B cell (primary cell): ENCODE measurements around the gene RASGRP2.

ENCODE experiments used
- CTCF ChIP-seq: fragments of 200-600 bp; IDR thresholded peaks from one replicate; pipeline ENCODE4 v1.8.0; 2022; ENCODE audit warnings: antibody characterized with exemption, mild to moderate bottlenecking
- EZH2 ChIP-seq: IDR thresholded peaks from 2 replicates; pipeline ENCODE4 v1.6.1; 2012; ENCODE audit warnings: borderline replicate concordance, low read depth, mild to moderate bottlenecking, moderate library complexity, low read length; ENCODE audit not compliant: insufficient read depth, poor library complexity, severe bottlenecking

GRCh38 chr11:64679846-64680245, 64.1 kb downstream of the RASGRP2 start:
- TF ChIP-seq CTCF, result no peak
- TF ChIP-seq EZH2, result no peak
